ENCODE results near the gene OR2V1.
"Not testable (repeated sequence)": the region's sequence is repeated elsewhere in the genome, so short reads cannot be mapped to it uniquely, and the experiment has no call there.

Gene OR2V1, protein sequence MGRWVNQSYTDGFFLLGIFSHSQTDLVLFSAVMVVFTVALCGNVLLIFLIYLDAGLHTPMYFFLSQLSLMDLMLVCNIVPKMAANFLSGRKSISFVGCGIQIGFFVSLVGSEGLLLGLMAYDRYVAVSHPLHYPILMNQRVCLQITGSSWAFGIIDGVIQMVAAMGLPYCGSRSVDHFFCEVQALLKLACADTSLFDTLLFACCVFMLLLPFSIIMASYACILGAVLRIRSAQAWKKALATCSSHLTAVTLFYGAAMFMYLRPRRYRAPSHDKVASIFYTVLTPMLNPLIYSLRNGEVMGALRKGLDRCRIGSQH

DNA sequence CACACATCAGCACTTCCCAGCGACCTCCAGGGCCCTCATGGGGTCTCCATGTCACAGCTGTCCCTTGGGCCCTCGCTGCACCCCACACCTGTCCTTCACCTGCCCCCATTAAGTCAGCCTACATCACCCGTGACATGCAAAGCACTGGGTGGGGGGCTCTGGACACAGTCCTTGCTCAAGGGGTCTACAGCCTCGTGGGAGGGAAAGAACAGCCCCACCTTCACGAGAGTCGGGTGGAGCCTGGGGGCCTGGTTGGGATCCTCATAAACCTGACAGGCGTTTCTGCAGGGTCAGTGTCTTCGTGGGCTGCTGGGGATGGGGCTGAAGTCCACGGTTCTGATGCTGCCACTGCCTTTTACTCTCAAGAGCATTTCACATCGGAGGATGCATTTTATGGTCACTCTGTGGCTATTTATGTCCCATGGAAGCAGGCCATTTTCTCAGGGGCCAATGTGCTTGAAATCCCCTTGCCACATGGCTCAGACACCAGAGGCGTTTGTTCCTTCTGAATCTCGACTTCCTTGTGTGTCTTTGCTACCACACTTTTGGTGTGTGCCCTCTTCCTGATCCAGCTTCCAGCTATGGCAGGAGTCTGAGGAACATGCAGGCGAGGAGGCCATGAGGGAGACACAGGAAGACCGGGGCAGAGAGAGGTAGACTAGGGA, at the start of gene OR2V1:
Gene OR2V1 (minus strand): TSS at position 338 of the 665 bp plus-strand sequence. CDS start 5,865 bp downstream, outside the sequence.
- Histone ChIP-seq H3K27me3 (ENCODE audit: insufficient read depth, low read length) (peaks cover 25% of the 10 kb centered on the region), H3K4me3 (ENCODE audit: low read length) (no peak within 1 kb of the TSS), H3K9me3 (ENCODE audit: low read length) (no peaks in the 10 kb centered on the region), H2AFZ (ENCODE audit: low read depth, low read length) (no peak within 1 kb of the TSS), H3K36me3 (ENCODE audit: insufficient read depth, low read length) (no peaks in the 10 kb centered on the region), H3K4me1 (ENCODE audit: insufficient read depth, low read length) (peaks cover 12% of the 10 kb centered on the region)

- peaks cover 22% of the 10 kb centered on the region for H3K27me3 ChIP-seq (ENCODE audit: insufficient read depth, low read length)
- not testable (repeated sequence) for H2AFZ ChIP-seq (ENCODE audit: low read depth, low read length); H3K9me3 ChIP-seq (ENCODE audit: low read length); H3K4me3 ChIP-seq (ENCODE audit: low read length); H3K4me1 ChIP-seq (ENCODE audit: insufficient read depth, low read length); H3K36me3 ChIP-seq (ENCODE audit: insufficient read depth, low read length)
Observed at GRCh38 chr5:181177559-181177958, 46.6 kb upstream of the OR2V1 start.

DNA sequence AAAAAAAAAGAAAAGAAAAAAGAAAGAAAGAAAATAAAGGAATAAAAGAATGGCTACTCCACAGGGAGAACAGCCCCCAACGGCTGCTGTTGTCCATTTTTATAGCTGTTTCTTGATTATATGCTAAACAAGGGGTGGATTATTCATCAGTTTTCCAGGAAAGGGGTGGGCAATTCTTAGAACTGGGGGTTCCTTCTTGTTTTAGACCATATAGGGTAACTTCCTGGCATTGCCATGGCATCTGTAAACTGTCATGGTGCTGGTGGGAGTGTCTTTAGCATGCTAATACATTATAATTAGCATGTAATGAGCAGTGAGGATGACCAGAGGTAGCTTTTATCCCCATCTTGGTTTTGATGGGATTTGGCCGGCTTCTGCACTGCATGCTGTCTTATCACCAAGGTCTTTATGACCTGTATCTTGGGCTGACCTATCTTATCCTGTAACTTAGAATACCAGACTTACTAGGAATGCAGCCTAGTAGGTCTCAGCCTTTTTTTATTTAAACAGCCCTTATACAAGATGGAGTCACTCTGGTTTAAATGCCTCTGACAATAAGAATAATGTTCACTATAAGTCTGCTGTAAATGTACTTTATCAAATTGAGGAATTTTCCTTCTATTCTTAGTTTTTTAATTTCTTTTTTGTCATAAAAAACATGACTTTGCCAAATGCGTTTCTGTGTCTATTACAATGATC, 45.4 kb upstream of the OR2V1 start:
- no peak overlapping the region for H3K4me3 ChIP-seq (ENCODE audit: low read length)
- no peaks in the 10 kb centered on the region for H3K4me1 ChIP-seq (ENCODE audit: insufficient read depth, low read length)
- peaks cover 33% of the 10 kb centered on the region for H3K27me3 ChIP-seq (ENCODE audit: insufficient read depth, low read length)
- H2AFZ ChIP-seq (ENCODE audit: low read depth, low read length): no peak overlapping the region
- H3K36me3 ChIP-seq (ENCODE audit: insufficient read depth, low read length): no peaks in the 10 kb centered on the region
- no peaks in the 10 kb centered on the region for H3K9me3 ChIP-seq (ENCODE audit: low read length)

GRCh38 chr5:181173420-181174342, 42.7 kb upstream of the OR2V1 start:
- H3K27me3 ChIP-seq (ENCODE audit: insufficient read depth, low read length): peaks cover 59% of the 10 kb centered on the region
- no peaks in the 10 kb centered on the region for H3K4me1 ChIP-seq (ENCODE audit: insufficient read depth, low read length)
- H3K9me3 ChIP-seq (ENCODE audit: low read length): no peaks in the 10 kb centered on the region
- H3K4me3 ChIP-seq (ENCODE audit: low read length): no peak overlapping the region
- H2AFZ ChIP-seq (ENCODE audit: low read depth, low read length): no peak overlapping the region
- no peaks in the 10 kb centered on the region for H3K36me3 ChIP-seq (ENCODE audit: insufficient read depth, low read length)

- Histone ChIP-seq H3K4me1 (ENCODE audit: insufficient read depth, low read length) (no peaks in the 10 kb centered on the region), H3K4me3 (ENCODE audit: low read length) (no peak overlapping the region), H3K27me3 (ENCODE audit: insufficient read depth, low read length) (peaks cover 64% of the 10 kb centered on the region), H3K36me3 (ENCODE audit: insufficient read depth, low read length) (no peaks in the 10 kb centered on the region), H2AFZ (ENCODE audit: low read depth, low read length) (no peak overlapping the region), H3K9me3 (ENCODE audit: low read length) (no peaks in the 10 kb centered on the region)
Observed at GRCh38 chr5:181173027-181173419, 42.1 kb upstream of the OR2V1 start.

DNA sequence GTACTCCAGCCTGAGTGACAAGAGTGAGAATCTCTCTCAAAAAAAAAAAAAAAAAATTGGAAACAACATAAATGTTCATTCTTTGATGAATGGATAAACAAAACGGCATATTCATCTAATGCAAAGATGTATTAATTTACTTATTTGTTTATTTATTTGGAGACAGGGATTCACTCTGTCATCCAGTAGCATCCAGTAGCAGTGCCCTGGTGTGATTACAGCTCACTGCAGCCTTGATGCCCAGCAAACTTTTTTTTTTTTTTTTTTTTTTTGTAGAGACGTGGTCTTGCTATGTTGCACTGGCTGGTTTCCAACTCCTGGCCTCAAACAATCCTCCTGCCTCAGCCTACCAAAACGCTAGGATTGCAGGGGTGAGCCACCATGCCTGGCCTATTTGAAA, 40.8 kb upstream of the OR2V1 start:
- Histone ChIP-seq H3K4me3 (ENCODE audit: low read length) (no peak overlapping the region), H3K36me3 (ENCODE audit: insufficient read depth, low read length) (no peaks in the 10 kb centered on the region), H3K27me3 (ENCODE audit: insufficient read depth, low read length) (peaks cover 64% of the 10 kb centered on the region)

GRCh38 chr5:181170996-181171395, 40.0 kb upstream of the OR2V1 start:
- Histone ChIP-seq H3K9me3 (ENCODE audit: low read length) (no peaks in the 10 kb centered on the region), H3K27me3 (ENCODE audit: insufficient read depth, low read length) (peaks cover 64% of the 10 kb centered on the region), H3K36me3 (ENCODE audit: insufficient read depth, low read length) (no peaks in the 10 kb centered on the region), H3K4me3 (ENCODE audit: low read length) (no peak overlapping the region), H3K4me1 (ENCODE audit: insufficient read depth, low read length) (no peaks in the 10 kb centered on the region), H2AFZ (ENCODE audit: low read depth, low read length) (no peak overlapping the region)

More for the DNA sequence above, 40.8 kb upstream of the OR2V1 start:
- Histone ChIP-seq H2AFZ (ENCODE audit: low read depth, low read length) (no peak overlapping the region), H3K4me1 (ENCODE audit: insufficient read depth, low read length) (no peaks in the 10 kb centered on the region), H3K9me3 (ENCODE audit: low read length) (no peaks in the 10 kb centered on the region)

- Histone ChIP-seq H2AFZ (ENCODE audit: low read depth, low read length) (no peak overlapping the region), H3K27me3 (ENCODE audit: insufficient read depth, low read length) (peaks cover 62% of the 10 kb centered on the region), H3K36me3 (ENCODE audit: insufficient read depth, low read length) (no peaks in the 10 kb centered on the region), H3K9me3 (ENCODE audit: low read length) (no peaks in the 10 kb centered on the region), H3K4me1 (ENCODE audit: insufficient read depth, low read length) (no peaks in the 10 kb centered on the region), H3K4me3 (ENCODE audit: low read length) (no peak overlapping the region)
Observed at GRCh38 chr5:181170237-181170825, 39.4 kb upstream of the OR2V1 start.

DNA sequence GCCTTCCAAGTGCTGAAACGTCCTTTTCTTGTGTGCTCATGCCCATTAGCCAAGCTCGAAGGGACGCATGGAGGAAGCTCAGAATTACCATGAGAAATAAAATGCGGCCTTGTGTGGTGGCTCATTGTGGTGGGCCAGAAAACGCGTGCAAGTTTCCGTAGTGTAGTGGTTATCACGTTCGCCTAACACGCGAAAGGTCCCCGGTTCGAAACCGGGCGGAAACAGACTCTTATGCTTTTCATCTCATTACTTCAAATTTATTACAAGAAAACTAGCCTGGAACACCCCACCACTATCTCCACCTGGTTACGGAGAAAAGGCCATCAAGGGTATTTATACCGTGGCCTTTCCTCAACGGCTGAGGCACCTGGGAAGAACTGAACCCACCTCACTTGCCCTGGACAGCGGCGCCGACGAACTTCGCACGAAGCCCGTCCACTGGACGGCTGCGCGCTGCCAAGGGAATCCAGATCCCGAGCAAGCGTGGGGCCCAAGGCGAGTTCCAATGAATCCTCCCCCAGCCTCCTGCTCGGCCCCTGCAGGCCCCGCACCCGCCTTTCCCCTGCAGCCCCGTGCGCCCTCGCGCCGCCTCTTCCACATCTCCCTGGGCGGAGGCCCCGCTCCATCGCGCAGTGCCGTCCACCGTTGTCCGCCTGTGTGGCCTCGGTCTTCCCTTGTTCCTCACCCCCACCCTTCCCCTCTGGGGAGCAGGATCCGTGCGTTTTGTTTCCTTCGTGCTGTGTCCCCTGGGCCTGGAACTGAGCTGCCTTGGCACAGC, 38.7 kb upstream of the OR2V1 start:
- Histone ChIP-seq H3K27me3 (ENCODE audit: insufficient read depth, low read length) (peaks cover 60% of the 10 kb centered on the region), H3K4me3 (ENCODE audit: low read length) (peak overlapping the region; percentile 2)
- not testable (repeated sequence) for H2AFZ ChIP-seq (ENCODE audit: low read depth, low read length); H3K36me3 ChIP-seq (ENCODE audit: insufficient read depth, low read length); H3K4me1 ChIP-seq (ENCODE audit: insufficient read depth, low read length); H3K9me3 ChIP-seq (ENCODE audit: low read length)

DNA sequence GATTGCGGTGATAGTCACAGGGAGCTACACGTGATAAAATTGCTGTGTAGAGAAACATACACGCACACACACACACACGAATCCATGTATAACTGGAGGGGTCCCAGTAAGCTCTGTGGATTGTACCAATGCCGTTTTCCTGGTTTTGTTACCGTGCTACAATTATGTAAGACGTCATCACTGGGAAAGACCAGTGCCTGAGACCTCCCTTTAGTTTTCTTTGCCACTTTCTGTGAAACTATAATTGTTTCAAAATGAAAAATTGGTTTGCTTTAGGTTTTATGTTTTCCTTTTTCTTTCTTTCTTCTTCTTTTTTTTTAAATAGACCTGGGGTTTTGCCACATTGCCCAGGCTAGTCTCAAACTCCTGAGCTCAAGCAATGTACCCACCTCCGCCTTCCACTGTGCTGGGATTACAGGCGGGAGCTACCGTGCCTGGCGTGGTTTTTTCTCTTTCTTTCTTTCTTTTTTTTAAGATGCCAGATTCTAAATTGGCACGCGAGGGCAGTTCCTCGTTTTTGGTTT, 37.7 kb upstream of the OR2V1 start:
- Histone ChIP-seq H3K9me3 (ENCODE audit: low read length) (no peaks in the 10 kb centered on the region), H3K27me3 (ENCODE audit: insufficient read depth, low read length) (peaks cover 56% of the 10 kb centered on the region), H3K4me1 (ENCODE audit: insufficient read depth, low read length) (no peaks in the 10 kb centered on the region), H2AFZ (ENCODE audit: low read depth, low read length) (no peak overlapping the region), H3K36me3 (ENCODE audit: insufficient read depth, low read length) (no peaks in the 10 kb centered on the region), H3K4me3 (ENCODE audit: low read length) (no peak overlapping the region)

DNA sequence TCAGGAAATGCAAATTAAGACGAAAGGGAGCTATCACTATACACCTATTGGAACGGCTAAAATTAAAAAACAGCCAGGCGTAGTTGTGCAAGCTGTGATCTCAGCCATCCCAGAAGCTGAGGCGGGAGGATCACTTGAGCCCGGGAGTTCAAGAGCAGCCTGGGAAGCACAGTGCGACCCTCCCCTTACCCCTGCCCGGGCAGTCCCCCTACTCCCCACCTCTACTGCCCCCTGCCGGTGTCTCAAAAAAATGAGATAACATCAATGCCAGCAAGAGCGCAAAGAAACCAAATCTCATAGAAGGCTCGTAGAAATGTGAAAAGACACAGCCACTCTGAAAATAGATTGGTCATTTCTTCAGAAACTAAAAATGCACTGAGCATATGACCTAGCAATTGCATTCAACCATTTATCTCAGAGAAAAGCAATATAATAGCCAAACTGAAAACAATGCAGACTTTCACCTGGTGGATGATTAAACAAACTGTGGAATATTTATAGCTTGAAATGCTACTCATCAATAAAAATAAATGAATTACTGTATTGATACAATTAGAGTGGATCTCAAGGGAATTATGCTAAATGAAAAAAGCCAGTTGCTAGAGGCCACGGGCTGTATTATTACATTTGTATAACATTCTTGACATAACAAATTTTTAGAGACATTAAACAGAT, 37.0 kb upstream of the OR2V1 start:
- Histone ChIP-seq H2AFZ (ENCODE audit: low read depth, low read length) (no peak overlapping the region), H3K9me3 (ENCODE audit: low read length) (no peaks in the 10 kb centered on the region), H3K4me3 (ENCODE audit: low read length) (no peak overlapping the region), H3K4me1 (ENCODE audit: insufficient read depth, low read length) (no peaks in the 10 kb centered on the region), H3K27me3 (ENCODE audit: insufficient read depth, low read length) (peaks cover 52% of the 10 kb centered on the region), H3K36me3 (ENCODE audit: insufficient read depth, low read length) (no peaks in the 10 kb centered on the region)

Data from neuron (in vitro differentiated cells).